GM12892 (cell line): ENCODE data around the gene IFNA14.
"Not testable (repeated sequence)": the region's sequence is repeated elsewhere in the genome, so short reads cannot be mapped to it uniquely, and the experiment has no call there.

Experiments
- DNase-seq: peaks from one replicate; pipeline ENCODE4 v3.0.0; 2011; ENCODE audit not compliant: insufficient read length
- FAIRE-seq: peaks from 2 replicates; lab custom pipeline; 2011; peaks lifted over from hg19 to GRCh38; lab: Jason Lieb, UNC
- POLR2A ChIP-seq: IDR thresholded peaks from 2 replicates; pipeline ENCODE4 v1.6.1; 2011; ENCODE audit warnings: low read depth, low read length, control low read depth
- POLR2AphosphoS5 ChIP-seq: IDR thresholded peaks from 2 replicates; pipeline ENCODE4 v1.6.1; 2011; ENCODE audit warnings: low read depth, low read length, control low read depth
- TAF1 ChIP-seq: IDR thresholded peaks from 2 replicates; pipeline ENCODE4 v1.6.1; 2011; ENCODE audit warnings: low read depth, mild to moderate bottlenecking, control low read depth, low read length, borderline replicate concordance

The IFNA14 gene

DNA sequence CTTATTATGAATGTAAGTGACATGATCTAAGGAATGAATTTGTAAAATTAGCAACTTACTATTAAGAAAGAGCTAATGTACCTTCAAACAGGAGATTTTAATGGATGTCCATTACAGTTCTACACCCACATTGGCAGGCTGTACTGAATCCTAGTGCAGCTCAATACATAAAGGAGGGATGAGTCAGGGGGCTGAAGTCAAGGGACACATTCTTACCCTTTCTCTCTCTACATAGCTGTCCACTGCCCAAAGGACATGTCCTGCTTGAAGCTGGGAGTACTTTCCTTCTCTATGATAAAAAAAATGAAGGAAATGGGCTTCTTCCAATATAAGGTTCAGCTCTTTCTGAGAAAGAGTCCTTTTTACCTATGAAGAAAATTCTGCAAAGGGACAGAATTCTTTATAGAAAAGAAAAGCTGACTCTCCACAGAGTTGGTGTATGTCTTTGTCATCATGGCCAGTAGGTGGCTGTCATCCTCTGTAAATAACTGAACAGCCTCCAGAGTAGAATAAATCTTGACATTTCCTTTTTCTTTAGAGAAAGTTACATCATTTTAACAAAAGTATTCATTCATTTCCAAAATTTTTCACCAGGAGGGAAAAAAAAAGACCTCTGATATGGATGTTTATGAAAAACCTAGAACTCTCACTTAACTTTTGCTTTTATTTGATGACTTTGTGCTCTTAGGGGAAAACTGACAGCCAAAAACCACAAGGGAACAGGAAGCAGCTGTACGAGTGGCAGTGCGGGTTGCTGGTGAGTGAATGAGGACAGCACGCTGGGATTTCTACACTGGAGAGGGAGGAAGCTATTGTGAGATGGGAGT, 13.1 kb upstream of the IFNA14 start:
- TF ChIP-seq POLR2AphosphoS5 (no peak), POLR2A (no peak), TAF1 (no peak)
- DNase-seq = no peak
- no peak for FAIRE-seq

DNA sequence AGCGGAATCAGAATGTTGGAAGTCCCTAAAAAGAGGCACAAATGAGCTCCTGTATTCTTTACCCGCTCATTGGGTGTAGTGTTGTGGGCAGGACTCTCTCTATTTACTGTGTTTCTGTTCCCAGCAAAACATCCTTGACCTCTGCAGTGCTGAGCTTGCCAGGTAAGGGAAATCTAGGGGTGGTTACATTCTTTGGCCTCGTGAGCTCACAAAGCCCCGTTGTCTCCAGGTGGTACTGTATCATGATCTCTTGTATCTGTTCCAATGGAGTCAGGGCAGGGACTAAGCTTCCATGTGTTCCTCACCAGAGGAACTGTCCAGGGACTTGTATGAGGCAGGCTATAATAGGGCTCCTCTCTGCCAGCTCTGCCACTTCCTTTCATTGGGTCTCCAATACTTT, 11.8 kb upstream of the IFNA14 start:
- FAIRE-seq (no peak), DNase-seq (no peak)
- no peak for TF ChIP-seq POLR2A
- no peak for TF ChIP-seq POLR2AphosphoS5
- TF ChIP-seq TAF1 = no peak

DNA sequence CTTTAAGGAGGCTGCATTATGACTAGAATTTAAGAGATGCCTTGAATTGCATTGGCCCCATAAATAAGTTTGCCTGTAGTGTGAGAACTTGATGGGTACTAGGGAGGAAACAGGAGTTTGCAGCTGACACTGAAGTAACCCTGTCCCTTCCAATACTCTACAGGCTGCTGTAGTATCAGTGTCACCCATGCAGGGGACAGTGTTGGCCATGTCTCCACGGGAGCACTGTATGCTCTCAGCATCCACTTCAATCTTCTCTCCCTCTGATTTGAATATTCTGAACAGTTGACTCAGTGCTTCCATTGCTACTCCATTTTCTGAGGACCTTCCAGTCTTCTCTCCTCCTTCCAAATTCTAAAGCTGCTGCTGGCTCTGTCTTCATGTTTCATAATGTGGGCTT, 11.4 kb upstream of the IFNA14 start:
- TF ChIP-seq TAF1 = no peak
- no peak for TF ChIP-seq POLR2AphosphoS5
- TF ChIP-seq POLR2A = no peak
- peak; percentile 33 for FAIRE-seq
- DNase-seq = no peak

DNA sequence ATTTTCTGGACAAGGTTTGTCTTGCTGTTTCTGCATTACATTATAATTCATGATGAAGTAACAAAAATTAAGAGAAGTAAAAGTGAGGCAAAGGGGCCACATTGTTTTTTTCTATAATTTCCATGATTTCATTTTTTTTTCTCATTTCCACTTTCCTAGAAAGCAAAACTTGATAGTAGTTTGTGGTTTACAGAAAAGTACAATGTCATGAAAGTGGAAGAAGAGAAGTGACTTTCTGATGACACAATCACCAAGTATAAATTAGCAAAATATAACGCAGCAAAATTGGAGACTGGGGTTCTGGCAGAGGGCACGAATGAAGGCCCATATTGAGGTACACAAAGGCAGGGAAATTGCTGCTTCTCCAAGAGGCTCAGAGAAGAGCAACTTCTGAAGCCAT, 5.0 kb upstream of the IFNA14 start:
- FAIRE-seq = no peak
- no peak for DNase-seq
- TF ChIP-seq TAF1 (no peak), POLR2A (no peak), POLR2AphosphoS5 (no peak)

DNA sequence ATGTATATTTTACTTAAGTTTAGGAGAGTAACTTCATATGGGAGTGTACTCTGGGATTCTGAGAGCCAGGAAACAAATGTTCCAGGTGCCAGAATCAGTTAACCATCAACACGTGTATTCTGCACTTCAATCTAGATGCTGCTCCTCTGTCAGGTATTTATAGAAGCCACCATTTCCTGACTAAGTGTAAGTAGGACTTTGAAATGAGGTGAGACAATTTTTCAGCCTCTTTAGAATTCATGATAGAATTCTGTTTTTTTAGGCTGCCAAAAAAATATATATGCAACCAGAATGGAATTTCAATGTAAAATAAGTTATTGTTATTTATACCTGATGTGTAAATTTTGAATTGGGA, 3.5 kb downstream of the IFNA14 start:
- not testable (repeated sequence) for FAIRE-seq, DNase-seq

DNA sequence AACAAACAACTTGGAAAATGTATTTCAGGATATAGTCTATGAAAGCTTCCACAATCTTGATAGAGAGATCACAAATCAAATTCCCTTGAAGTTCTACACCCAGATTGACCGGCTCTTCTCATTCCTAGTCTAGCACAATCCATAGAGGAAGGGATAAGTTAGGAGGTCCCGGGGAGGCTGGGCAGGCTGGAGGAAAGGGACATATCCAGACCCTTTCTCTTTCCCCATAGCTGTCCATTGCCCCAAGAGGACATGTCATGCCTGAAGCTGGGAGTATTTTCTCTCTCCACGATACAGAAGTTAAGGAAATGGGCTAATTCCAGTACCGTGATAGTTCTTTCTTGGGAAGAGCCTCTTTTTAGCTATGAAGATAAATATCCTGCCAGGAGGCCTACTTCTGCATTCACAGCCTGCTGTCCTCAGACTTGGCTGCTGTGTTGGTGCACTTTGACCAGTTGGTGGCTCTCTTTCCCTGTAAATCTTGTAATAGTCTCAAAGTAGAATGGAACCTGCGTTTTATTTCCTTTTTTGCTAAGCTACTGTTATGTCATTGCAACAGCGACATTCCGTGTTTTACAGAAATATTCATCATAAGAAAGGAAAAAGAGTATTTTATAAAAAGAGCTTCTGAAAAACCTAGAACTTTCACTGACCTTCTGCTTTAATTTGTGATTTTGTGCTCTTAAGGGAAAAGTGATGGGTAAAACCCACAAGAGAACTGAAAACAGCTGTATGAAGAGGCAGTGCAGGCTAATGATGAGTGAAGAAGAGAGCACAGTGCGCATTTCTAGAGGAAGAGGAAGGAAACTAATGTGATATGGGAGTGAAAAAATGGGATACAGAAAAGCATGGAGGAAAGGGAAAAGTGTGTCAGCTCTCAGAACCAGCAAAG, 4.1 kb downstream of the IFNA14 start:
- peak; percentile 63 for FAIRE-seq
- not testable (repeated sequence) for DNase-seq

DNA sequence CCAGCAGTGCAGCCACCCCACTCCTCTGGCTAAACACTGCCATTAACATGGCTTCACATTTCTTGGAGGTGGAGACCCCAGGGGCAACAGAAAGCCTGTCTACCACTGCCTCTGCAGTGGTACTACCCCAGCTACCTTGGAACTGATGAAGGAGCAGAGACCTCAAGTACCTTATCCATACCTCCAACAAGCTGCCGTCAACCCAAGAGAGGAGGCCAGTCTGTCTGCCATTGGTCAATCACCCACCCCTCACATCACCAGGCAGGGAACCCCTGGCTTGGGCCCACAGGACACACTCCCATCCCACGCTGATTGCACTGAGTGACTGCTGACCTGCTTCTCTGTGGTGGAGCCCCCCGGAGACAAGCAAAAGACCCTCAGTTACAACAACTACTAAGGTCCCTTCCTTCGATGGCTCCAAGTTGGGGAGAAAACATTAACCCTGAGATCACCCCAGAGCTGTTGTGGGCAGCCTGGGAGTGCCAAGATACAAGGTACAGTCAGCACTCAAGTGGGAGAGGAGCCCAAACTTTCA, 5.6 kb downstream of the IFNA14 start:
- no peak for DNase-seq
- FAIRE-seq = no peak
- no peak for TF ChIP-seq POLR2A
- no peak for TF ChIP-seq POLR2AphosphoS5
- TF ChIP-seq TAF1 = no peak

DNA sequence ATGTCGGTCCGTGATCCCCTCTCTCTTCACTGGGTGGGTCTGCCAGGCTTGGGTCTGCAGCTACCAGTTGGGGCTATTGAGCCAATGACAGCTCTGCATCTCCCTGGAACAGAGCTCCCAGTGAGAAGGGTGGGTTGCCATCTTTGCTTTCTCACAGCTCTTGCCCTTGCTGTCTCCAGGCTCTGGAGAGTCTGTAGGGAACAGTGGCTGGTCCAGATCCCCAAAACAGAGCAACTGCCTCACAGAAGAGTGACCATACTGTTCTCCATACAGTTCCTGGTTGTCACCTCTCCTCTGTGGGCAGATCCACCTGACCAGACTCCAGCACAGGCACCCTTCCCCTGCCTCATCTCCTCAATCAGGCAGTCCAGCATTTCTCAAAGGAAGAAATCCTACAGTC, 6.5 kb downstream of the IFNA14 start:
- DNase-seq (no peak), FAIRE-seq (no peak)
- TF ChIP-seq TAF1 (no peak), POLR2AphosphoS5 (no peak), POLR2A (no peak)

DNA sequence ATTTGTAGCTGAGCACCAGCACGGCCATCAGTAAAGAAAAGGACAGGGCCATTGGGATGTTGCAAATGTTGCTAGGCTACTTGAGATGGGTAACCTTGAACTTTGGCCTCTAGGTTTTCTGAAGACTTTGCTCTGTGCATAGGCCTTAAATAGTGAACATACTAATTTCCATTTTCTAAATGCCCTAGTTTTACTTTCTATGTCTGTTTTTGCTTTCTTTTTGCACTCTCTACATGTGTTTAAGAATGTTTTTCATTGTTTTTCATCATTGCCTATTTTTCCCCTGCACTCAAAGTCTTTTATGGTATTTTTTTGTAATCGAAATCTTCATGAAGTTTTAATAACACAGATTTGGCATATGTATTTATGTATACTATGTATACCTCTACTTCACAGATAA, 11.7 kb downstream of the IFNA14 start, which contains the start of gene IFNA17:
IFNA17 (minus strand) TSS at position 101 of the 400 bp plus-strand sequence; CDS start at position 52, 49 bp downstream.
- TF ChIP-seq POLR2A (no peak), TAF1 (no peak), POLR2AphosphoS5 (no peak)
- FAIRE-seq = no peak
- DNase-seq = no peak

DNA sequence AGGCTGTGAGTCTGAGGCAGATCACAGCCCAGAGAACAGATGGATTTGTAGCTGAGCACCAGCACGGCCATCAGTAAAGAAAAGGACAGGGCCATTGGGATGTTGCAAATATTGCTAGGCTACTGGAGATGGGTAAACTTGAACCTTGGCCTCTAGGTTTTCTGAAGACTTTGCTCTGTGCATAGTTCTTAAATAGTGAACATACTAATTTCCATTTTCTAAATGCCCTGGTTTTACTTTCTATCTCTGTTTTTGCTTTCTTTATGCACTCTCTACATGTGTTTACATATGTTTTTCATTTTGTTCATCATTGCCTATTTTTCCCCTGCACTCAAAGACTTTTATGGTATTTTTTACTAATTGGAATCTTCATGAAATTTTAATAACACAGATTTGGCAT, 22.6 kb downstream of the IFNA14 start, which contains the start of gene IFNA16:
IFNA16 (minus strand) TSS at position 101 of the 400 bp plus-strand sequence; CDS start at position 95, 6 bp downstream.
- DNase-seq, FAIRE-seq: not testable (repeated sequence)

DNA sequence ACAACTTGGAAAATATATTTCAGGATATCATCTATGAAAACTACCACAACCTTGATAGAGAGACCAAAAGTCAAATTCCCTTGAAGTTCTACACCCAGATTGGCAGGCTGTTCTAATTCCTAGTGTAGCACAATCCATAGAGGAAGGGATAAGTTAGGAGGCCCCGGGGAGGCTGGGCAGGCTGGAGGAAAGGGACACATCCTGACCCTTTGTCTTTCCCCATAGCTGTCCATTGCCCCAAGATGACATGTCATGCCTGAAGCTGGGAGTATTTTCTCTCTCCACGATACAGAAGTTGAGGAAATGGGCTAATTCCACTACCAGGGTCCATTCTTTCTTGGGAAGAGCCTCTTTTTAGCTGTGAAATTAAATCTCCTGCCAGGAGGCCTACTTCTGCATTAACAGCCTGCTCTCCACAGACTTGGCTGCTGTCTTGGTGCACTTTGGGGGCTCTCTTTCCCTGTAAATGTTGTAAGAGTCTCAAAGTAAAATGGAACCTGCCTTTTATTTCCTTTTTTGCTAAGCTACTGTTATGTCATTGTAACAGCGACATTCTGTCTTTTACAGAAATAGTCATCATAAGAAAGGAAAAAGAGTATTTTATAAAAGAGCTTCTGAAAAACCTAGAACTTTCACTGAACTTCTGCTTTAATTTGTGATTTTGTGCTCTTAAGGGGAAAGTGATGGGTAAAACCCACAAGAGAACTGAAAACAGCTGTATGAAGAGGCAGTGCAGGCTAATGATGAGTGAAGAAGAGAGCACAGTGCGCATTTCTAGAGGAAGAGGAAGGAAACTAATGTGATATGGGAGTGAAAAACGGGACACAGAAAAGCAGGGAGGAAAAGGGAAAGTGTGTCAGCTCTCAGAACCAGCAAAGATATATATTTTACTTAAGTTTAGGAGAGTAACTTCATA, 26.1 kb downstream of the IFNA14 start:
- DNase-seq, FAIRE-seq: not testable (repeated sequence)

DNA sequence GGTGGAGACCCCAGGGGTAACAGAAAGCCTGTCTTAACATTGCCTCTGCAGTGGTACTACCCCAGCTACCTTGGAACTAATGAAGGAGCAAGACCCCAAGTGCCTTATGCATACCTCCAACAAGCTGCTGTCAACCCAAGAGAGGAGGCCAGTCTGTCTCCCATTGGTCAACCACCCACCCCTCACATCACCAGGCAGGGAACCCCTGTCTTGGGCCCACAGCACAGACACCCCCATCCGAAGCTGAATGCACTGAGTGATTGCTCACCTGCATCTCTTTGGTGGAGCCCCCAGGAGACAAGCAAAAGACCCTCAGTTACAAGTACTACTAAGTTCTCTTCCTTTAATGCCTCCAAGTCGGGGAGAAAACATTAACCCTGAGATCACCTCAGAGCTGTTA, 27.6 kb downstream of the IFNA14 start:
- not testable (repeated sequence) for DNase-seq, FAIRE-seq

DNA sequence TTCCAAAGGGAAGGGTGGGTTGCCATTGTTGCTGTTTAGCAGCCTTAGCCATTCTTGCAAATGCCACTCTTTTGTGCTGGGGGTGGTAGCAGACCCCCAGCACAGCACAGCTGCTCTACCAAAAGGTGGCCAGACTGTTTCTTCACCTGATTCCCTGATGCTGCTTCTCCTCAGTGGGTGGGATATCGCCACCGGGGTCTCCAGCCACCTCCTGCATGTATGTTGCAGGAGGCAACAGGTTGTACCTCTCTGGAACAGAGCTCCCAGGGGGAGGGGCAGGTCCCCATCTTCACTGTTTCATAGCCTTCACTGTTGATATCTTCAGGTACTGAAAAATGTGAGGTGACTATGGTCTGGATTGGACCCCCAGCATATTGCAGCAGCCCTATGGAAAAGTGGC, 29.0 kb downstream of the IFNA14 start:
- DNase-seq, FAIRE-seq: not testable (repeated sequence)
